ENCODE data around the gene COL25A1.

The COL25A1 gene

GRCh38 chr4:109234596-109234995, 67.9 kb downstream of the COL25A1 start:
- no peaks in the 10 kb centered on the region for H3K36me3 ChIP-seq (replicated peaks; ENCODE audit: low read depth, low read length)
- no peak for TF ChIP-seq EZH2phosphoT487 (IDR thresholded peaks at IDR 0.05; ENCODE audit: low read depth)
- no peak for TF ChIP-seq CTCF (IDR thresholded peaks at IDR 0.05; ENCODE audit: low read depth, low read length)
- H3K79me2 ChIP-seq (ENCODE audit: low read length), result no peaks in the 10 kb centered on the region
- H3K4me3 ChIP-seq (ENCODE audit: low read length), result no peak overlapping the region
- H3K9ac ChIP-seq (ENCODE audit: low read length), result no peak overlapping the region
- no peak overlapping the region for H3K27ac ChIP-seq (ENCODE audit: low read length)
- H3K4me2 ChIP-seq (ENCODE audit: low read length), result no peak overlapping the region
- no peaks in the 10 kb centered on the region for H4K20me1 ChIP-seq (ENCODE audit: insufficient read depth, low read length)
- H3K27me3 ChIP-seq (ENCODE audit: low read depth, low read length), result no peaks in the 10 kb centered on the region
- H3K9me3 ChIP-seq (ENCODE audit: insufficient read depth, low read length), result no peaks in the 10 kb centered on the region
- H2AFZ ChIP-seq (ENCODE audit: low read depth, low read length), result no peak overlapping the region
- H3K4me1 ChIP-seq (ENCODE audit: low read length), result no peaks in the 10 kb centered on the region

- H3K27ac ChIP-seq (ENCODE audit: low read length), result no peak overlapping the region
- no peaks in the 10 kb centered on the region for H3K36me3 ChIP-seq (replicated peaks; ENCODE audit: low read depth, low read length)
- no peaks in the 10 kb centered on the region for H3K9me3 ChIP-seq (ENCODE audit: insufficient read depth, low read length)
- no peaks in the 10 kb centered on the region for H4K20me1 ChIP-seq (ENCODE audit: insufficient read depth, low read length)
- no peak overlapping the region for H2AFZ ChIP-seq (ENCODE audit: low read depth, low read length)
- no peak overlapping the region for H3K4me3 ChIP-seq (ENCODE audit: low read length)
- H3K9ac ChIP-seq (ENCODE audit: low read length), result no peak overlapping the region
- no peaks in the 10 kb centered on the region for H3K4me1 ChIP-seq (ENCODE audit: low read length)
- H3K27me3 ChIP-seq (ENCODE audit: low read depth, low read length), result no peaks in the 10 kb centered on the region
- no peak overlapping the region for H3K4me2 ChIP-seq (ENCODE audit: low read length)
- H3K79me2 ChIP-seq (ENCODE audit: low read length), result no peaks in the 10 kb centered on the region
- TF ChIP-seq EZH2phosphoT487 (IDR thresholded peaks at IDR 0.05; ENCODE audit: low read depth) (no peak), CTCF (IDR thresholded peaks at IDR 0.05; ENCODE audit: low read depth, low read length) (no peak)
Measured at GRCh38 chr4:109233570-109233969, 68.9 kb downstream of the COL25A1 start.

DNA sequence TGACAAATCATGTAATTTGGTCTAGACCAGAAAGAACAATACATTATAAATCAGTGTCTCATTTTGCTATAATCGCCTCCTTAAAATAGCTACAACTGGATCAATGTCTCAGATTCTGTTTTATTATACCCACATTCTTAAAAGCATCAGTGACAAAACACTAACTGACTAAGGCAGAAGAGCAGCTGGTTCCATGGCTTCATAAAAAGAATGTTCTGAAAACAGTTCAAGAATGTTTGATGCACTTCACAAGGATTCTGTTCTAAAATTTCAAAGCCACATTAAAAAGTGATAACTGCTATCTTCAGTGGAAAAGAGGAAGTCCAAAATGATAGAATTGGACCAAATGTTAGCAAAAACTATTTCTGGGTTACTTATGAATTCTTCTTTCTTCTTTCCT, 69.8 kb downstream of the COL25A1 start:
- Histone ChIP-seq H3K4me3 (ENCODE audit: low read length) (no peak overlapping the region), H3K9me3 (ENCODE audit: insufficient read depth, low read length) (no peaks in the 10 kb centered on the region), H4K20me1 (ENCODE audit: insufficient read depth, low read length) (no peaks in the 10 kb centered on the region), H3K79me2 (ENCODE audit: low read length) (no peaks in the 10 kb centered on the region), H2AFZ (ENCODE audit: low read depth, low read length) (no peak overlapping the region), H3K27me3 (ENCODE audit: low read depth, low read length) (no peaks in the 10 kb centered on the region), H3K9ac (ENCODE audit: low read length) (no peak overlapping the region), H3K4me1 (ENCODE audit: low read length) (no peaks in the 10 kb centered on the region), H3K36me3 (replicated peaks; ENCODE audit: low read depth, low read length) (no peaks in the 10 kb centered on the region), H3K4me2 (ENCODE audit: low read length) (no peak overlapping the region), H3K27ac (ENCODE audit: low read length) (no peak overlapping the region)
- TF ChIP-seq CTCF (IDR thresholded peaks at IDR 0.05; ENCODE audit: low read depth, low read length), result no peak
- no peak for TF ChIP-seq EZH2phosphoT487 (IDR thresholded peaks at IDR 0.05; ENCODE audit: low read depth)

GRCh38 chr4:109231331-109231730, 71.1 kb downstream of the COL25A1 start:
- Histone ChIP-seq H3K36me3 (replicated peaks; ENCODE audit: low read depth, low read length) (no peaks in the 10 kb centered on the region), H3K9ac (ENCODE audit: low read length) (no peak overlapping the region), H4K20me1 (ENCODE audit: insufficient read depth, low read length) (no peaks in the 10 kb centered on the region), H3K9me3 (ENCODE audit: insufficient read depth, low read length) (no peaks in the 10 kb centered on the region), H3K4me1 (ENCODE audit: low read length) (no peaks in the 10 kb centered on the region), H3K27me3 (ENCODE audit: low read depth, low read length) (no peaks in the 10 kb centered on the region), H3K4me2 (ENCODE audit: low read length) (no peak overlapping the region), H2AFZ (ENCODE audit: low read depth, low read length) (no peak overlapping the region), H3K4me3 (ENCODE audit: low read length) (no peak overlapping the region), H3K79me2 (ENCODE audit: low read length) (no peaks in the 10 kb centered on the region), H3K27ac (ENCODE audit: low read length) (no peak overlapping the region)
- no peak for TF ChIP-seq CTCF (IDR thresholded peaks at IDR 0.05; ENCODE audit: low read depth, low read length)
- TF ChIP-seq EZH2phosphoT487 (IDR thresholded peaks at IDR 0.05; ENCODE audit: low read depth), result no peak
